ENCODE data around the gene SCN10A.

- TF ChIP-seq CTCF (IDR thresholded peaks at IDR 0.05) (no peak), POLR2A (IDR thresholded peaks at IDR 0.05) (no peak)
These were observed 69.4 kb downstream of the SCN10A start for GRCh38 chr3:38746641-38747040.

Data from body of pancreas (tissue), 4 donors.